ENCODE results near the gene THADA. TPM values are rescaled to one million over a fixed set of nuclear protein-coding genes. Genes with fewer than 3 reads are reported as not detected.

The THADA gene
- total RNA-seq, 1 donor from 2014 or later = 29.3 TPM

DNA sequence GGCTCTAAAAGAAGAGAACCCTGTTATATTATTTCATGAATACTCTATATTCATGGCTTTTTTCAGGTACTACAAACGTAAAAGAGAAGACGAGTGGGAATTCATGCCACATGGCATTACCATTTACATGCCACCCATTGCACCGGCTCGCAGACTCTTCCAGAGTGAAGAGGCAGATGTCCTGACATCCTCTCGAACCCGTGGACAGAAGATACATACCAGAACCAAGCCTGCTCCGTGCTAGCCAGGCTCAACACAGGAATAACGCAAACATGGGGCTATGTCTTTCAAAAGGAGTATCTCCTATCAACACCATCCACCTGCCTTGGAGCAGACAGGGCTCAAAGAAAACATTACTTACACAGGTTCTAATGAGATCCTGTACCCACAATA, 168.8 kb downstream of the THADA start:
- no peak overlapping the region for H3K9ac ChIP-seq

DNA sequence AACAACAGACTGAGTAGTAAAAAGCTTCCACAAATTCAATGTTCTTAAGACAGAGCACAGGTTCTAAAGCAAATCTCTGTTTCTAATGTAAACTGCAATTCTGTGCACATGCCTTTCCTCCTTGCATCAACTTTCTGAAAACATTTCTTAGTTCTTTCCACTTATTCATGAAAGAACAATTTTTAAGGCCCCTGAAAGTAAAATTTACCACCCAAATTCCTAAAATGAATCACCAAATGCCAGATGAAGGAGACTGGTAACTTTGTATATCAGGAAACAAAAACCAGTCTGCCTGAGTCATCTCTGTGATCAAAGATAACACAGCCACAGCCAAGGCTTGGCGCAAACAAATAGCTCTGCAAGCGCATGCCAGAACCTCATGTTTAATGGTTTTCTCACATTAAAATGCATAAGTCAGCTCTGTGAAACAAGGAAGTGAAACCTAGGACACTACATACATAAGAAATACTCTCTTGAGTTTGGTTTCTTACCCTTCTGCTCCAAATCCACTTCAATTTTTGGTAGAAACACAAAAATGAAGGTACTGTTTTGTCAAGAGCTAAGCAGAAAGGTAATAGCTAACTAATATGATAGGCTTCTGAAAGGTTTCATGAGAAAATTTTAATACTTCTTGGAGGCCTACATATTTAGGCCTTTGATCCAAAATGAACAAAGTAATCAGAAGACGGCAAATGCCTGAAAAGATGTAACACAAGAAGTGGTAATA, 169.4 kb downstream of the THADA start:
- Histone ChIP-seq H3K79me2 (ENCODE audit: low read depth) (no peaks in the 10 kb centered on the region), H3K27me3 (no peaks in the 10 kb centered on the region), H3F3A (ENCODE audit: low read depth) (no peaks in the 10 kb centered on the region), H3K27ac (no peak overlapping the region), H3K4me3 (no peak overlapping the region), H3K4me1 (no peaks in the 10 kb centered on the region), H4K20me1 (ENCODE audit: low read depth) (no peaks in the 10 kb centered on the region), H2AFZ (replicated peaks) (no peak overlapping the region), H3K4me2 (no peak overlapping the region), H3K9me3 (ENCODE audit: low read depth) (no peaks in the 10 kb centered on the region), H3K36me3 (no peaks in the 10 kb centered on the region), H3K9ac (no peak overlapping the region)
- no peak overlapping the region for H3K4me3 Mint-ChIP-seq
- H3K4me1 Mint-ChIP-seq = peaks cover 12% of the 10 kb centered on the region
- DNase-seq (ENCODE audit: low spot score) = no peak
- peak overlapping the region; percentile 32 for H3K27ac Mint-ChIP-seq
- H3K9me3 Mint-ChIP-seq = peaks cover 2% of the 10 kb centered on the region
- H3K27me3 Mint-ChIP-seq (ENCODE audit: insufficient read depth, low read depth) = peaks cover 2% of the 10 kb centered on the region
- no peak for TF ChIP-seq EZH2phosphoT487 (IDR thresholded peaks at IDR 0.05)
- TF ChIP-seq, protein P1, sequence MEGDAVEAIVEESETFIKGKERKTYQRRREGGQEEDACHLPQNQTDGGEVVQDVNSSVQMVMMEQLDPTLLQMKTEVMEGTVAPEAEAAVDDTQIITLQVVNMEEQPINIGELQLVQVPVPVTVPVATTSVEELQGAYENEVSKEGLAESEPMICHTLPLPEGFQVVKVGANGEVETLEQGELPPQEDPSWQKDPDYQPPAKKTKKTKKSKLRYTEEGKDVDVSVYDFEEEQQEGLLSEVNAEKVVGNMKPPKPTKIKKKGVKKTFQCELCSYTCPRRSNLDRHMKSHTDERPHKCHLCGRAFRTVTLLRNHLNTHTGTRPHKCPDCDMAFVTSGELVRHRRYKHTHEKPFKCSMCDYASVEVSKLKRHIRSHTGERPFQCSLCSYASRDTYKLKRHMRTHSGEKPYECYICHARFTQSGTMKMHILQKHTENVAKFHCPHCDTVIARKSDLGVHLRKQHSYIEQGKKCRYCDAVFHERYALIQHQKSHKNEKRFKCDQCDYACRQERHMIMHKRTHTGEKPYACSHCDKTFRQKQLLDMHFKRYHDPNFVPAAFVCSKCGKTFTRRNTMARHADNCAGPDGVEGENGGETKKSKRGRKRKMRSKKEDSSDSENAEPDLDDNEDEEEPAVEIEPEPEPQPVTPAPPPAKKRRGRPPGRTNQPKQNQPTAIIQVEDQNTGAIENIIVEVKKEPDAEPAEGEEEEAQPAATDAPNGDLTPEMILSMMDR (IDR thresholded peaks at IDR 0.05) = no peak
- no peak for TF ChIP-seq EZH2 (IDR thresholded peaks at IDR 0.05)
- peaks cover 9% of the 10 kb centered on the region for H3K36me3 Mint-ChIP-seq

More for the DNA sequence above, 168.8 kb downstream of the THADA start:
- H3K4me2 ChIP-seq = no peak overlapping the region
- Mint-ChIP-seq H3K4me3 (no peak overlapping the region), H3K4me1 (peaks cover 12% of the 10 kb centered on the region), H3K36me3 (peaks cover 9% of the 10 kb centered on the region), H3K27ac (no peak overlapping the region), H3K9me3 (peaks cover 2% of the 10 kb centered on the region), H3K27me3 (ENCODE audit: insufficient read depth, low read depth) (peaks cover 2% of the 10 kb centered on the region)
- no peaks in the 10 kb centered on the region for H3K9me3 ChIP-seq (ENCODE audit: low read depth)
- H3F3A ChIP-seq (ENCODE audit: low read depth) = no peaks in the 10 kb centered on the region
- no peaks in the 10 kb centered on the region for H3K36me3 ChIP-seq
- TF ChIP-seq EZH2 (IDR thresholded peaks at IDR 0.05) (no peak), EZH2phosphoT487 (IDR thresholded peaks at IDR 0.05) (no peak)
- TF ChIP-seq, protein P1 (IDR thresholded peaks at IDR 0.05) = no peak
- H2AFZ ChIP-seq (replicated peaks) = no peak overlapping the region
- DNase-seq (ENCODE audit: low spot score) = no peak
- no peaks in the 10 kb centered on the region for H3K4me1 ChIP-seq
- no peaks in the 10 kb centered on the region for H3K79me2 ChIP-seq (ENCODE audit: low read depth)
- H3K27me3 ChIP-seq = no peaks in the 10 kb centered on the region
- H3K27ac ChIP-seq = no peak overlapping the region
- no peaks in the 10 kb centered on the region for H4K20me1 ChIP-seq (ENCODE audit: low read depth)
- no peak overlapping the region for H3K4me3 ChIP-seq

DNA sequence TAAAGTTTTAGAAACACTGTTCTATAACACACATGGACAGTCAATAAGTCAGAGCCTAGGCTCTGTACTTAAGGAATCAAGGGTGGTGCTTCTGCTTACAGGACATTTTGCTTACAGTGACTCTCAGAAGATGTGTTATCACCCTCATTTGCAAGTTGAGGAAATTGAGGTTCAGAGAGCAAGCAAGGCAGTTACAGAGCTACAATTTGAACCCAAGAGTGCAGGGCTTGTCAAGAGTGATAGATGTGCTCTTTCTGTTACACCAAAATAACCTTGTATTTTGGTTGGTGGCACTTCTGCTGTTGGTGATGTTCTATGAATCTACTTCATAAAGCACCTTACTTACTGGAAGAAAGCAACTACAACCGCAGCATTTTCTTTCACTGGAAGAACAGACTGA, 170.2 kb downstream of the THADA start:
- Histone ChIP-seq H4K20me1 (ENCODE audit: low read depth) (no peaks in the 10 kb centered on the region), H3K79me2 (ENCODE audit: low read depth) (no peaks in the 10 kb centered on the region), H3K9ac (no peak overlapping the region), H3K27me3 (no peaks in the 10 kb centered on the region), H2AFZ (replicated peaks) (no peak overlapping the region), H3K4me3 (no peak overlapping the region), H3K4me1 (no peaks in the 10 kb centered on the region), H3K27ac (no peak overlapping the region), H3K36me3 (no peaks in the 10 kb centered on the region), H3K4me2 (no peak overlapping the region), H3K9me3 (ENCODE audit: low read depth) (no peaks in the 10 kb centered on the region), H3F3A (ENCODE audit: low read depth) (no peaks in the 10 kb centered on the region)
- Mint-ChIP-seq H3K27ac (no peak overlapping the region), H3K36me3 (peaks cover 7% of the 10 kb centered on the region), H3K9me3 (no peaks in the 10 kb centered on the region), H3K4me1 (peaks cover 12% of the 10 kb centered on the region), H3K27me3 (ENCODE audit: insufficient read depth, low read depth) (peaks cover 2% of the 10 kb centered on the region), H3K4me3 (no peak overlapping the region)
- TF ChIP-seq, protein P1 (IDR thresholded peaks at IDR 0.05) = no peak
- TF ChIP-seq EZH2 (IDR thresholded peaks at IDR 0.05) = no peak
- TF ChIP-seq EZH2phosphoT487 (IDR thresholded peaks at IDR 0.05) = no peak
- no peak for DNase-seq (ENCODE audit: low spot score)

All from neural progenitor cell (in vitro differentiated cells).